HepG2 (cell line): ENCODE data around the gene ITIH3. TPM values are rescaled to one million over a fixed set of nuclear protein-coding genes. Genes with fewer than 3 reads are reported as not detected.

Source experiments
- ARID5B ChIP-seq: IDR thresholded peaks from 2 replicates; pipeline ENCODE4 v1.4.0; 2020; ENCODE audit warnings: mild to moderate bottlenecking, missing genetic modification reagents
- BRCA1 ChIP-seq: sonication (generic); formaldehyde crosslinking; IDR thresholded peaks from 2 replicates; pipeline ENCODE4 v1.4.0; 2020; ENCODE audit warnings: missing genetic modification reagents
- CTCF ChIP-seq: sonication (generic); formaldehyde crosslinking; IDR thresholded peaks from 2 replicates; pipeline ENCODE4 v1.5.0; 2020; ENCODE audit warnings: mild to moderate bottlenecking, missing genetic modification reagents, moderate library complexity
- KAT2B ChIP-seq: fragments of 150-350 bp; IDR thresholded peaks from 2 replicates; pipeline ENCODE4 v1.6.1; 2014; ENCODE audit warnings: low read depth, low read length, borderline replicate concordance
- MED13 ChIP-seq: sonication (generic); formaldehyde crosslinking; IDR thresholded peaks from 2 replicates; pipeline ENCODE4 v1.5.0; 2020; ENCODE audit warnings: missing genetic modification reagents
- RXRA ChIP-seq: sonication (generic); formaldehyde crosslinking; IDR thresholded peaks from 2 replicates; pipeline ENCODE4 v1.5.1; 2020; ENCODE audit warnings: missing genetic modification reagents
- SALL1 ChIP-seq: sonication (generic); formaldehyde crosslinking; IDR thresholded peaks from 2 replicates; pipeline ENCODE4 v1.8.0; 2022; ENCODE audit warnings: mild to moderate bottlenecking, missing genetic modification reagents
- ZHX2 ChIP-seq, 2 experiments: sonication (generic) in 1 of 2; formaldehyde crosslinking in 1 of 2; IDR thresholded peaks; 2 replicates each; pipeline versions ENCODE4 v1.6.1 to v1.9.0; 2014 to 2022; ENCODE audit warnings: antibody characterized with exemption in 1 of 2, borderline replicate concordance in 1 of 2, inconsistent platforms in 1 of 2, low read depth in 1 of 2, missing genetic modification reagents in 1 of 2
- ZNF101 ChIP-seq: sonication (generic); formaldehyde crosslinking; IDR thresholded peaks from 2 replicates; pipeline ENCODE4 v1.4.0; 2020; ENCODE audit warnings: mild to moderate bottlenecking, low read depth, missing genetic modification reagents, borderline replicate concordance
- ZNF362 ChIP-seq: sonication (generic); formaldehyde crosslinking; IDR thresholded peaks from 2 replicates; pipeline ENCODE4 v1.4.0; 2020; ENCODE audit warnings: missing genetic modification reagents, mild to moderate bottlenecking, borderline replicate concordance
- ZNF552 ChIP-seq: sonication (generic); formaldehyde crosslinking; IDR thresholded peaks from 2 replicates; pipeline ENCODE4 v1.9.0; 2022; ENCODE audit warnings: missing genetic modification reagents, mild to moderate bottlenecking, borderline replicate concordance
- polyA plus RNA-seq, 8 experiments: library from polyadenylated mRNA; depleted of rRNA in 3 of 8; stranded (reverse) in 7 of 8; unstranded in 1 of 8; fragments of >200 nt; fragmentation: Illumina TruSeq in 4 of 8; extraction: Trizol in 4 of 8; gene quantifications; 2 replicates each; pipeline versions ENCODE4 v1.2.1 to v1.2.3, GENCODE V29; 2011 to 2016; ENCODE audit warnings: low read depth in 4 of 8, missing spikeins in 1 of 8, mixed read lengths in 1 of 8; ENCODE audit not compliant: insufficient read depth in 1 of 8
- total RNA-seq, 5 experiments: library from RNA; depleted of rRNA; stranded (reverse); fragments of >200 nt; fragmentation: Illumina TruSeq; extraction: Trizol; gene quantifications; 2 replicates each; pipeline ENCODE4 v1.2.3, GENCODE V29; 2016; ENCODE audit warnings: low read depth in 1 of 5

Gene ITIH3
- total and polyA plus RNA-seq, 2 of the 13 experiments (the other 11 are each of a cell fraction or from before 2014, with no cell fraction given) = 105 to 632 TPM

- TF ChIP-seq ZHX2 (IDR thresholded peaks at IDR 0.05; ENCODE audit: low read depth) (no peak), ZHX2 (CRISPR knock-in tag; IDR thresholded peaks at IDR 0.05; ENCODE audit: borderline replicate concordance) (no peak), KAT2B (no peak), ZNF362 (CRISPR knock-in tag) (no peak), MED13 (CRISPR knock-in tag) (no peak), ZNF552 (CRISPR knock-in tag) (0 out of 2 replicates have a peak, but pooled peaks have one; percentile 22), SALL1 (0 out of 2 replicates have a peak, but pooled peaks have one; percentile 8), ZNF101 (CRISPR knock-in tag) (no peak), BRCA1 (no peak), ARID5B (CRISPR knock-in tag) (no peak), RXRA (CRISPR knock-in tag) (0 out of 2 replicates have a peak, but pooled peaks have one; percentile 19), CTCF (peak; percentile 19; the same call in 1 of the 2 replicates)
Observed at GRCh38 chr3:52787672-52788625, 6.6 kb upstream of the ITIH3 start (continued).
